NB4 (cell line): ENCODE results near the gene TCHP.

Source experiments
- CTCF ChIP-seq: IDR thresholded peaks from one replicate; pipeline ENCODE4 v1.5.1; 2012; ENCODE audit warnings: low read depth, low read length
- POLR2A ChIP-seq: IDR thresholded peaks from 2 replicates; pipeline ENCODE4 v1.6.1; 2011; ENCODE audit warnings: mild to moderate bottlenecking; ENCODE audit not compliant: insufficient read length; ENCODE audit errors: extremely low read depth

GRCh38 chr12:109879351-109880042, 20.6 kb upstream of the TCHP start:
- TF ChIP-seq CTCF (no peak), POLR2A (no peak)
